Skeletal muscle cell (primary cell): ENCODE measurements around the gene CFAP299.
"Not testable (repeated sequence)": the region's sequence is repeated elsewhere in the genome, so short reads cannot be mapped to it uniquely, and the experiment has no call there.

Experiments used
- DNase-seq: peaks from one replicate; pipeline ENCODE4 v3.0.0-alpha.2; 2010; ENCODE audit warnings: low read depth
- H3K4me3 ChIP-seq: 2 replicates; pipeline ENCODE4 v1.5.1; 2011; ENCODE audit warnings: low read depth, mild to moderate bottlenecking, control low read depth, low read length, moderate library complexity

The CFAP299 gene

GRCh38 chr4:80322716-80323115 lies 12.8 kb upstream of the CFAP299 start:
- no peak for DNase-seq
- no peak overlapping the region for H3K4me3 ChIP-seq

- no peak overlapping the region for H3K4me3 ChIP-seq
- DNase-seq: no peak
Observed at GRCh38 chr4:80324171-80324570, 11.4 kb upstream of the CFAP299 start.

- no peak overlapping the region for H3K4me3 ChIP-seq
- no peak for DNase-seq
Observed at GRCh38 chr4:80331693-80332092, 3.8 kb upstream of the CFAP299 start.

- no peak overlapping the region for H3K4me3 ChIP-seq
- DNase-seq: no peak
Observed at GRCh38 chr4:80333121-80333520, 2.4 kb upstream of the CFAP299 start.

- no peak overlapping the region for H3K4me3 ChIP-seq
- DNase-seq: no peak
Observed at GRCh38 chr4:80334568-80334967, 962 bp upstream of the CFAP299 start.

- DNase-seq: no peak
- peak overlapping the region; percentile 80 for H3K4me3 ChIP-seq
Observed at GRCh38 chr4:80335226-80335553, 340 bp upstream of the CFAP299 start.

GRCh38 chr4:80336582-80336981 lies 1.1 kb downstream of the CFAP299 start:
- H3K4me3 ChIP-seq: peak overlapping the region; percentile 80

GRCh38 chr4:80340036-80340435 lies 4.5 kb downstream of the CFAP299 start:
- no peak for DNase-seq
- H3K4me3 ChIP-seq: no peak overlapping the region

More at GRCh38 chr4:80336582-80336981, 1.1 kb downstream of the CFAP299 start:
- DNase-seq: no peak

- not testable (repeated sequence) for DNase-seq, H3K4me3 ChIP-seq
Observed at GRCh38 chr4:80342684-80343083, 7.2 kb downstream of the CFAP299 start.

GRCh38 chr4:80343887-80344286 lies 8.4 kb downstream of the CFAP299 start:
- H3K4me3 ChIP-seq: no peak overlapping the region
- DNase-seq: no peak

GRCh38 chr4:80360084-80360483 lies 24.6 kb downstream of the CFAP299 start:
- no peak for DNase-seq
- no peak overlapping the region for H3K4me3 ChIP-seq

GRCh38 chr4:80360900-80361299 lies 25.4 kb downstream of the CFAP299 start:
- H3K4me3 ChIP-seq: no peak overlapping the region
- DNase-seq: no peak

- H3K4me3 ChIP-seq: no peak overlapping the region
- no peak for DNase-seq
Observed at GRCh38 chr4:80361329-80361900, 25.9 kb downstream of the CFAP299 start.

GRCh38 chr4:80362578-80363181 lies 27.1 kb downstream of the CFAP299 start:
- H3K4me3 ChIP-seq: no peak overlapping the region
- peak; percentile 13 for DNase-seq

GRCh38 chr4:80365928-80366327 lies 30.4 kb downstream of the CFAP299 start:
- no peak overlapping the region for H3K4me3 ChIP-seq
- peak; percentile 25 for DNase-seq

GRCh38 chr4:80367737-80368136 lies 32.2 kb downstream of the CFAP299 start:
- no peak for DNase-seq
- no peak overlapping the region for H3K4me3 ChIP-seq

GRCh38 chr4:80370635-80371034 lies 35.1 kb downstream of the CFAP299 start:
- no peak for DNase-seq
- H3K4me3 ChIP-seq: no peak overlapping the region

- no peak overlapping the region for H3K4me3 ChIP-seq
- DNase-seq: no peak
Observed at GRCh38 chr4:80371046-80371445, 35.5 kb downstream of the CFAP299 start.

GRCh38 chr4:80374180-80374579 lies 38.6 kb downstream of the CFAP299 start:
- no peak for DNase-seq

GRCh38 chr4:80382090-80382832 lies 46.7 kb downstream of the CFAP299 start:
- no peak overlapping the region for H3K4me3 ChIP-seq
- no peak for DNase-seq

More at GRCh38 chr4:80374180-80374579, 38.6 kb downstream of the CFAP299 start:
- H3K4me3 ChIP-seq: no peak overlapping the region
